GM04504 (cell line): ENCODE data around the gene TBXAS1.
A peak's percentile ranks its signal among the peaks of the same experiment; 100 is the strongest.

ENCODE experiments used
- DNase-seq: peaks from one replicate; pipeline ENCODE4 v3.0.0-alpha.2; 2012; ENCODE audit warnings: low read depth

The TBXAS1 gene

DNA sequence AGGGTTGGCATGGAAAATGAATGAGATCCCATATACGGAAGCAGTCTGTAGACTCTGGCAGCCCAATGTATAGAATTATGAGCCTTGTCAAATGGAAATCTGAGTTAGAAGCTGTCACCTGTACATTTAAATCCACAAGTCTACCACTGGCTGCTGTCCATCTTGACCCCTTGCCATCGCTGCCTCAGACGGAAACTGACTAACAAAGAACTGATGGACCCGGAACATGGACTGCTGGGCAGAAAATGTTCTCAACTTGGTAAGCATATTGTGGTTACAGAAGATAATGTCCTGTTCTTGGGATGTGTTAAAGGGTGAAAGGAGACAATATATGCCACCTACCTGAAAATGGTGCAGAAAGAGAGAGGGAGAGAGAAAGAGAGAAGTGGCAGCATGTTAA lies 196.2 kb downstream of the TBXAS1 start:
- no peak for DNase-seq

DNA sequence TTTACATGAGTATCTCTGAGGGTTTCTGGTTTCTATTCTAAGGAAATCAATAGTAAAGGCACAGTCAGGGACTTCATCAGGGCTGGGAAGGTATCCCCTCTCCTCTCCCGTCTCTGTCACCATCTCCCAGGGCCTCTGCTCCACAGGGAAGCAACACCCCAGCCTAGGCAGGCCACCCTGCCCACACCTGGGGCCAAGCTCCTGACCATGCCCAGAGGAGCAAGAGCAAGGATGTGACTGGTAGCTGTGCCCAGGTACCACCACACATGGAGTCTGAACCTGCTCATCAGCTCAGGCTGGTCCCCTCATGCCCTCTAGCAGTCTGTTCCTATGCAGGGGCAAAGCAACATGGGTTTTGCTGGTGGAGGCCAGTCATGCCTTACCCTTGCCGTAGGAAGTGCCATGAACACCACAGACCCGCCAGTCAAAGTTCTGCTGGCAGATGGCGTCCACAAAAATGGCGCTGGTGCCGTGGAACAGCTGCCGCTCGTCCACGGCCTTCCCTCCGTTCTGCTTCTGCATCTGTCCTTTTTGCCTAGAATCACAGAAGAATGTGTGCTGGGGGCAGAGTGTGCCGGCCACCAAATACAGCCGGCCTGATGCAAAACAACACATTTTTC lies 196.9 kb downstream of the TBXAS1 start:
- no peak for DNase-seq

DNA sequence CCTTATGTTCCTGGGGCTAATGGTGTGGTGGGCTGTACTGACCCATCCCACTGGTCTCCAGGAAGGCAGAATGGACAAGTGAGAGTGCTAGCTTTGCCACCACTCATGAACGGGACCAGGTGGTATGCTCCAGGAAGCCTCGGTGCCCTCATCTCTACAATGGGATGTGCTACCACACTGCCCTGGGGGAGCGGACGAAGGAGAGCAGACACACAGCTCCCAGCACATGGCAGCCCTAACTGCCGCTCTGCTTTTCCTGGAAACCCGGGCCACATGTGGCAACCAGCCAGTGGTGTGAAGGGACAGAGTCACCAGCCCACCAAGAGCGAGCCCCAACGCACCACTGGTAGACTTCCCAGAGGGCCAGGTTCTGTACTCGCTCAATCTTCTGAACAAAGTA lies 197.9 kb downstream of the TBXAS1 start:
- no peak for DNase-seq

DNA sequence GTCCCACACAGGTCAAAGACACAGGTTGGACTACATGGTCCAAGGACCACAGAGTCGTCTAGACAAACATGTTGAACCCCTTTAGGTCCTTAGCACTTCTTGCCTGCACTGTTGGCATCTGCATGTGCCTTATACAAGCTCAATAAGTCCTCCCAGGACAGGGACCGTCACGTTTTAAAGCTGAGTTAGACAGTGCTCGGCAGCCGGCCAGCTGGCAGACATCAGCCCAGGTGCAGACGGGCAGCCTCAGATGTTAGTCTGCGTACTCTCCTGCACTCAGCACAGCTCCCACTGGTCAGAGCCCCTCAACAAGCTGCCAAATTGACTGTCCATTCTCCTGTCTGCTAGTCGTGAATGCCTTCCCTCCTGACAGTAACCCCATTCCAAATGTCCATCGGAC lies 198.8 kb downstream of the TBXAS1 start:
- DNase-seq = no peak

DNA sequence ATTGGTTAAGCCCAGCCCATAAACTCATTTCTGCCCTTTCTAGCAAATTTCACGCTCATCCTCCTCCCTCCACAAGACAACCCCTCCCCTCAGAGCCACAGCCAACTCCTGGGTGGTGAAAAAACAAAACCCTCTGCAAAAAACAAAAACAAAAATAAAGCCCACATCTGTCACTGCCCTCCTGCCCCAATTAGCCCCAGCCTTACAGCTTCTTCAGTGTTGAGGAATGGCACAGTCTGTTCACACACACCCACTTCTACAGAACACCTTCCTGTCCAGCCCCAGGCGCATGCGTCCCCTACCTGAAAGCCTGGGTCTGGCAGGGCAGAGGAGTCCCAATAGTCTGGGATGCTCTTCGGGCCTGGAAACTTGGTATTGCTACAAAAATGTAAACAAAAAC lies 199.2 kb downstream of the TBXAS1 start:
- DNase-seq = no peak

DNA sequence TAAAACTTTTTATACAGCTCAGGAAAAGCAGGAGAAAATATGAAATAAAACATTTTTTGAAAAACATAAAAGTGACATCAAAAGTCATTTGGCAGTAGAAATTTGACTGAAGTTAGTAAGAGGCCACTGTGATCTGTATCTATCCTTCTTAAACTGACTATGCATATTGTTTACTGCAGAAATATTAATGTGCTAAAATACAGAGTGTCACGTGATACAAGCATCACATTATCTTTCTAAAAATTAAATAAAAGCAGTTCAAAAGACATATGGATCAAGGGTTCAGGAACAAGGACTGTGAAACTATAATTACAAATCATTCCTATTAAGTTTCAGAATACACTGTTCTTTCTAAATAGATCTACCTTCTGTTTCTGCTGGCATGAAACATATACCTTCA lies 200.0 kb downstream of the TBXAS1 start:
- DNase-seq = no peak

DNA sequence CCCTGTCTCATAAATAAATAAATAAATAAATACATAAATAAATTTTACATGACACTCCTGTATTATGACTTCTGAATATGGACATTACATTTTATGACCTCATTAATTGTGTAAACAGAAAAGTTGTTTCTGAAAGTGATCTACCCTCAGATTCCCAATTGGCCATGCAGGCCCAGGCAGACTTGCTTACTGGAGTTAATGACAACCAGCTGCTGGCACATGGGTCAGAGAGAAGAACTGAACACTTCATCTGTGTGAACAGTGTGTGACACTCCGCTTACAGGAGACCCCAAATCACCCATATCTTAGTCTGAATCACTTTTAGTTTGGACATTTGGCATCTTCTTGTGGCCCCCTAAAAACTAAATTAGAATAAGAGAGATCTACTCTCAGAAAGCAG lies 202.3 kb downstream of the TBXAS1 start:
- peak; percentile 19 for DNase-seq

DNA sequence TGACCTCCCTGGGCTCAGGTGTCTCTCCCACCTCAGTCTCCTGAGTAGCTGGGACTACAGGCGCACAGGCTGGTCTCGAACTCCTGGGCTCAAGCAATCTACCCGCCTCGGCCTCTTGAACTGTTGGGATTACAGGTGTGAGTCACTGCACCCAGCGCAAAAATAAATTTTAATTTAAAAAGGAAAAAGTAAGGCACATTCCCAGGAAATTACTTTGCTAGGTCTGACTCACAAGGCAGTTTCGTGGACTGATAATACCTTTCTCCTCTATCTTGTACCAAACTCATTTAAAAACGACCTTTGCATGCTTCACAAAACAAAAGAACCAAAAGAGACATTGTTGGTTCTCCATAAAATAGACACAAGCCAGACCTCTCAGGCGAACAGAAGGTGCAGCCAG lies 204.0 kb downstream of the TBXAS1 start:
- no peak for DNase-seq

DNA sequence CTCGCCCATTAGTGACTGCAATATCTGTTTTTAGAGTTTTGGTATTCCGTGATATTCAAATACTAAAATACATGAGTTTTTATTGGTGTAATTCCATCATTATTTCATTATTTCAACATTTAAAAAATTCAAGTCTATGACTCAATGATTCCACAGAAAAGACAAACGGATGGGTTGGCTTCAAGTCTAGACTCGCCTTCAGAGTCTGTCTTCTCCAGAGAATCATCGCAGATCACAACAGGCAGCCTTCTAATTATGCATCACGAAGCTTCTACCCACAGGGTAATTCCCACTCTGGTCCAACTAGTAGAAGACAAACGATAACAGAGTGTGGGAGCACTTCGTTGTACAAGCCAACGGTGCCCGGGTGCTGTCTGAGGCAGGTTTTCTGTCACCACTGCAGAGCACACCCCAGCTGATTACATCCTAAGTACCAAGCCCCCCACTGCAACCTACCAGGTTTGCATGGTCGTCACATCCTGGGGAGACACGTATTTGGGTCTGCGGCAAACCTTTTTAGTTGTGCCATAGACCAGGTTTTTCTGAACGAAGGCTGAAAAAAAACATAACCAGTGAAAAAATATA lies 204.8 kb downstream of the TBXAS1 start:
- no peak for DNase-seq

DNA sequence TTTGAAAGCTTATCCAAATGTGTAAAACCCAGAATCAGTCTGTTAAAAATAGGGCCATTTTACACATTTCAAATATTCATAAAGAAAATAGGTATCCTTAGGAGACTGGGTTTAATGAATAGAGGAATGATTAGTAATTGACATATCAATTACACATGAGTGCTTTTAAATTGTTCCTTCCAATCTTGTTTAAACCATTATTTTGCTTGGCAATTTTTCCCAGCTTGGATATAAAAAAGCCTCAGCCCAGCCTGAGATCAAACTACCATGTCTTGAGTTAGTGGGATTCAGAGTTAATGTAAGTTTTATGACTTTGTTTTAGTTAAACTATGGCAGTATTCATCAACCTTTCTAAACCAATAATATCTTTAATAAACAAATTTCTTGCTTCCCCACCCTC lies 205.4 kb downstream of the TBXAS1 start:
- DNase-seq = no peak

DNA sequence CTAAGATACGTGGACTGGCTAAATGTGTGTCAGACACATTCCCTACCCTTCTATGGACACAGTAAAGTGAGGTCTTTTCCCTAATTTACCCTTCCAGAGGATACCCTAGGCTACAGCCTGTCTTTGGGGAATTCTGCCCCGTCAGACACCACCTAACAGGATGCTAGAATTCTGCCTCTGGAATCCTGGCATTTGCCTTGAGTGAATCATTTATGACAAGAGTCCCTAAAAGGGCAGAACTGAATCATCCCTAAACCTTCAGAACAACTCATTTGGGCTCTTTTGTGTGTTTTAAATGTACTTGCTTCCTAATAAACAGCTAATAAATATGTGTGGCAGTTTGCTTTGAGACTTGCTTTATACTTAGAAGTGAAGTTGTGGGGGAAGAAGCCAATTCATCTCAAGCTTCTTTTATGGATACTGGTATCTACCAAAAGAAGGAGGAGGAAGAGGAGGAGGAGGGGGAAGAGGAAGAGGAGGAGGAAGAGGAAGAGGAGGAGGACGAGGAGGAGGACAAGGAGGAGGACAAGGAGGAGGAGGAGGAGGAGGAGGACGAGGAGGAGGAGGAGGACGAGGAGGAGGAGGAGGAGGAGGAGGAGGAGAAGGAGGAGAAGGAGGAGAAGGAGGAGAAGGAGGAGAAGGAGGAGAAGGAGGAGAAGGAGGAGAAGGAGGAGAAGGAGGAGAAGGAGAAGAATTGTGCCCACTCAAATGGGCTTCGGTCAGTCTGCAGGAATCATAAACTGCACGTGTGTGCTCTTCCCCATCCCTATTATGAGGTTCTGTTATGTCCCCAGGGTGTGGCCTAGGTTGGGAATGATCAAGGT lies 206.5 kb downstream of the TBXAS1 start:
- DNase-seq = peak; percentile 29

DNA sequence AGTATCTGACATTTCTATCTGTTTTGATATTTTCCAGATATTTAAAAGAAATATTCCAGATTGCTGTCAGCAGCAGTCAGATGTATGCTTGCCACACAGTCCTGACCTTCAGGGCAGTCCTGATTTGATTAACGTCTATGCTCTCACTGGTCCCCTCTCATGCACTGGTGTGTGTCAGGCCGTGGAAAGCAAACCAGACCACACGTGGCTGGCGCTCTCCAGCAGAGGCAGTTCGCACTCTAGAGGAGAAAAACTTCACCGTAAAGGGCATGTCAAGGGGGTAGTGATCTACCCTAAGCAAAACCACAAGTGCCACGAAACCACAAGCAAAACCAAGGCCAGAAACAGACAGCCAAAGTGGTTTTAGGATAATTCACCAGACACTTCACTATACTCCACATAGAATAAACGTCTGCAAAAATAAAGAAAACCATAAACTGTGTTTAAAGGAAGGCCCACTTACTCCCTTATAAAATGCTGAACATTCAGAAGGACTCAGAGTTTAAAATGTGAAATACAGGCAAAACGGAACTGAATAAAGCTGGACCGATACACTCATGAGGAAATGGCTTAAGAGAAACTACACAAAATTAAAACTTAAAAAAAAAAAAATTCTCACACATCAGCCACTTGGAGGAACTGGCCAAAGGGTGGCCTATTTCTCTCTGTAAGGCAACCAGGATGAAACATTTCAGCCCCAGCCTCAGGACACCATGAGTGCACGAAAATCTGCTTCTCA lies 207.3 kb downstream of the TBXAS1 start:
- DNase-seq = no peak

DNA sequence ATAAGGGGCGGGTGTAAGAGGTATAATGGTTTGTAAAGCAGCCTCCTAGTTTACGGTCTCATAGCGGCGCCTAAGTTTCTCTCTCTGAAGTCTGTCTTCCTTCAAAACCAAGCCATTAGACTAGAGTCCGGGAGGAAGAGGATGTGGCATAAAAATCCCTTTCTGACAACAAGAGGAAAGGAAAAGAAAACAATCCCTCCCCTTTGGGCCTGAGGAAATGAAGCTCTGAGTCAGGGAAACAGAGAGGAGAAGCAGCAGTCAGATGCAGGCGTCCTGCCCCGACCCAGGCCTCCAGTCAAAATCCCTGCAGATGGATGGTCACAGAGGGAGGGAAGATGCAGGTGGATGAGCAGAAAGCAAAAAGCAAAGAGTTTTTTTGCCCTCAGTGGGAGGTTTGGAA lies 210.0 kb downstream of the TBXAS1 start:
- DNase-seq = no peak

DNA sequence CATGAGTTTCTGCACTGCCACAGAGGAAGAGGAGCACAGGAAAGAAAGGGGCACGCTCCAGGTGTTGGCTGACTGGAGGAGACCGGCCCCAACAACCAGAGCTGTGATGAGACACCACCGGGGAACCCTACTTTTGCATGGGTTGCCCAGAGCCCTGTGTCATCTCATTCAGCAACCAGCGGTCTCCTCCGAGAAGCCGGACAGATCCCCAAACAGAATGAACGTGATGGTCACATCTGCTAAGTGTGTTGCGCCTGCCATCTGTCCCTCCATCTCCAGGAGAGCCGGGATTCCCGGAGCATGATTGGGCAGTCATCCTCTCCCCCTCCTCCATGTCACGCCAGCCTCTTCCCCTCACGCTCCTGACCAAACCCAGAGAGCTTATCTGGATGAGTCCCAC lies 210.8 kb downstream of the TBXAS1 start:
- no peak for DNase-seq

DNA sequence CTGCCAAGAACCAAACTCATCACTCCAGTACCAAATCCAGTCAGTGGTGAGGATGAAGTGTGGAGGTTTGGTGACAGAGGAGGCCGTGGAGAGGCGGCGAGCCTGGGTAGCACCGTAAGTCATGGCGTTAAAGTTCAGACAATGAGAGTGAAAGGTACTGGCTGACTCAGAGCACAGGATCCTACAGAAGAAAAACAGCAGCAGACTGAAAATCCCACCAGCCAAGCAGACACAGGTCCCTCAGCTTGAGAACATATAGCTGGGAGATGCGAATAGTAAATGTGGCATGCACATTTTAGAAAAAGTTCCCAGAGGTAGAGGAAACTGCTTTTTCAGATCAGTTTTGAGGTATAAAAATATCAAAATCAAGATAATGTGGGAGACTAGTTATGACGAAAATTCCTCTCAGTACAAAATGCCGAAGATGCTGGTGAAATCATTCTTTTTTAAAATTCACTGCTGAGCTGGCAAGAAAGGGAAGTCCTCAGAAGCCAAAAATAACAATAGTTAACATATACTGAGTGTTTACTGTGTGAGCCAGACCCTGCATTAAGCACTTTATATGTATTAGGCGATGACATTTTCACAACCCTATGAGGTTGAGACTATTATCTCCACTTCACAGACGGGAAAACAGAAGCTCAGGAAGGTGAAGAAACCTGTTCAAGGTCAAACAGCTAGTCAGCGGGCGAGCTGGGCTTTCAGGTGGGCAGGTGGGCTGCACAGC lies 212.8 kb downstream of the TBXAS1 start:
- no peak for DNase-seq

DNA sequence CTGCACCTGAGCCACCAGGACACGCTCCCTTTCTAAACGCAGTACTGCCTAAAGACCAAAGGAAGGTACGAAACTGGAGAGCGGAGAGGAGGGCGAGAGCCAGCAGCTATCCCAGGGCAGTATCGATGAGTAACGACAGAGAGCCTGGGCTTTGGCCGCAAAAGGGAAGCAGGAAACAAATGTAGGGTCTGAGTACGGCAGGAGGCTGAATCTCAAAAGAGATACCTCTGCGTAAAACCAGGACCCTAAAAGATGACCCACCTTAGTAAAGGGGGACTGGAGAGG lies 213.3 kb downstream of the TBXAS1 start:
- no peak for DNase-seq

DNA sequence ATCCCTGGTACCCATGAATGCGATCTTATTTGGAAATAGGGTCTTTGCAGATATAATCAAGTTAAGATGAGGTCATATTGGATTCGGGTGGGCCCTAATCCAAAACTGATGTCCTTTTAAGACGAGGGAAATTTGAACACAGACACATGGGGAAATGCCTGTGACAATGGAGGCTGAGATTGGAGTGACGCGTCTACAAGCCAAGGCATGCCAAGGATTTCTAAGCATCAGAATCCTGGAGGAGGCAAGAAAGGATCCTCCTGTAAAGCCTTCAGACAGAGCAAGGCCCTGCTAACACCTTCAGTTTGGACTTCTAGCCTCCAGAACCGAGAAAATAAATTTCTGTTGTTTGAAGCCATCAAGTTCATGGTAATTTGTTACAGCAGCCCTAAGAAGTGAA lies 215.2 kb downstream of the TBXAS1 start:
- no peak for DNase-seq

DNA sequence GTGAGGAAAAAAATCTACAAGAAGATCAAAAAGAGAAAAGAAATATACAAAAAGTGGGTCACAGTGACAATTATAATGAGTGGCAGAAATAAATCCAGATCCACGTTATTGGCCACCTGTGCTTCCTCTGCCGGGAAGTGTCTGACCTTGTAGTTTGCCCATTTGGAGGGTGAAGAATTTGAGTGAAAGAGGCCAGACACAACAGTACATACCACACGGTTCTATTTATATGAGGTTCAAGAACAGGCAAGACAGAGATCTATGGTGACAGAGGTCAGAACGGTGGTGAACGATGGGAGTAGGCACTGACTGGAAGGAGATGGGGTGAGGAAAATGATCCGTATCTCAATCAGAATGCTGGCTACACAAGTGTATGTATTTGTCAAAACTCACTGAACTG lies 216.6 kb downstream of the TBXAS1 start:
- DNase-seq = no peak

DNA sequence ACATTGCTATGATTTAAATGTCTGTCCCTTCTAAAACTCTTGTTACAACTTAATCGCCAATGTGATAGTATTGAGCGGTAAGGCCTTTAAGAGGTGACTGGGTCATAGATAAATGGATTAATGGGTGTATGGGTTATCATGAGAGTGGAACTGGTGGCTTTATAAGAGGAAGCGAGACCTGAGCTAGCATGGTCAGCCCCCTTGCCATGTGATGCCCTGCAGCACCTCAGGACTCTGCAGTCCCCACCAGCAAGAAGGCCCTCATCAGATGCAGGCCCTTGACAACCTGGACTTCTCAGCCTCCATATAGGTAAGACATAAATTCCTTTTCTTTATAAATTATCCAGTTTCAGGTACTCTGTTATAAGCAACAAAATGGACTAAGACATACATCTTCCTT lies 218.1 kb downstream of the TBXAS1 start:
- DNase-seq = no peak

DNA sequence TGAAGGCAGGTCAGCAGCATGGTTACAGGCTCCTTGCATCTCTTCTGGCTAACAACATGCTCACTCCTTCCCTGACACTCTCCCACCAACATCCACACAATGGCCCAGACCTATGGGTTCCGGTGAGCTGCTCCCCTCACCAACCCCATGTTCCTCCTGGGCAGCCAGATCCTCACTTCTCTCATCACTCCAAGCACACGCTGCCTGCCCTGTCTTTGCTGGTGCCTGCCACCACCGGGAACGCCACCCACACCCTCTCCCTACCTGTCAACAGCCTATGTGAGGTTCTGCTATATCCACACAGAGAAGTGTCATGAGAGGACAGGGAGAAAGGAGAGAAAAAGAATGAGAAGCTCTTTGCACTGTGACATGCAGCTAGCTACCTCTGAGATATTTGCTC lies 219.1 kb downstream of the TBXAS1 start:
- DNase-seq = no peak

DNA sequence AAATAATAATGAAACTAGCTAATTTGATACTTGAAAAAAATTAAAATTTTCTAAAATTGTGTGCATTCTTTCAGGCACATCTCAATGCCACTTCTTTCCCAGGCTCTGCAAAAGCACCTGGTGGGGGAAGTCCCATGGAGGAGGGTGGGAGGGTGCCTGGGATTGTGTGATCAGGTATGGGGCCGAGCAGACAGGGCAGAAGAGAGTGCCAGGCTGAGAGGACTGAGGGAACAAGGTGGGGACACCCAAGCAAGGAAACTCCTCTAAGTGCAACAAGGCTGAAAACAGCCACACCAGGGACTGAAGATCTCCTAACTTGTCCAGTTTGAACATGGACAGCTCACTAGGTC lies 219.9 kb downstream of the TBXAS1 start:
- DNase-seq = no peak

DNA sequence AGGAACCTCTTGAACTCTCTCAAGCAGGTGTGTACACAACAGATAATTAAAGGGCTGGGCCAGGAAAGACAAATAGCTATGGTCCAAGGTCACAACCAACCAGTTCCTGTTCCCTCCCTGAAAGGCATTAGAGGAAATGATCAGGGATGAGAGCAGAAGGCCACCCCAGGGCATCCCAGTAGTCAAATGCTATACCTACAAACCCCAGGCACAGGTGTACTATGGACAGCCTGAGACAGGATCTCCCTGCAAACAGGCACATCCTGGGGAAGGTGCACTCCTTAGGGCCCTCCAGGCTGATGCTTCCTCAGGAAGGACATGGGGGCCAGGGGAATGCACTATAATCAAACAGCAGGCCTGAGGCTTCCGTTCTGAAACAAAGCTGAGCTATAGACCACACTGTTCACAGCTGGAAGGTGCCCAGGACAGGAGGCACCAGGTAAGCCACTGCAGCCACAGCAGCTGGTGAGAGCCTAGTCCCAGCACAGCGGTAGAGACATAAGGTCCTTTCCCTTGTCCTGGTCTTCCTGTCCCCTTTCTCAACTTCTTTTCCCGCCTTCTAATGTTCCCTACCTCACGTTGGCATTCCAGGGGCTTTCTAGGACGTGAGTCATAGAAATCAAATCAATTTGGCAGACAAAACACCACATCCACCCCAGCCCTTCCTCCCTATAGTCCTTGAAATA lies 220.4 kb downstream of the TBXAS1 start:
- DNase-seq = no peak
